LNCaP clone FGC (cell line): ENCODE results near the gene U2AF1.
"Not testable (repeated sequence)": the region's sequence is repeated elsewhere in the genome, so short reads cannot be mapped to it uniquely, and the experiment has no call there.

Experiments used
- DNase-seq: peaks from one replicate; pipeline ENCODE4 v3.0.0-alpha.2; 2011; ENCODE audit warnings: low read depth
- H3K4me3 ChIP-seq: 2 replicates; pipeline ENCODE4 v1.5.1; 2011; ENCODE audit warnings: mild to moderate bottlenecking, low read depth, low read length, control low read depth

Gene U2AF1

DNA sequence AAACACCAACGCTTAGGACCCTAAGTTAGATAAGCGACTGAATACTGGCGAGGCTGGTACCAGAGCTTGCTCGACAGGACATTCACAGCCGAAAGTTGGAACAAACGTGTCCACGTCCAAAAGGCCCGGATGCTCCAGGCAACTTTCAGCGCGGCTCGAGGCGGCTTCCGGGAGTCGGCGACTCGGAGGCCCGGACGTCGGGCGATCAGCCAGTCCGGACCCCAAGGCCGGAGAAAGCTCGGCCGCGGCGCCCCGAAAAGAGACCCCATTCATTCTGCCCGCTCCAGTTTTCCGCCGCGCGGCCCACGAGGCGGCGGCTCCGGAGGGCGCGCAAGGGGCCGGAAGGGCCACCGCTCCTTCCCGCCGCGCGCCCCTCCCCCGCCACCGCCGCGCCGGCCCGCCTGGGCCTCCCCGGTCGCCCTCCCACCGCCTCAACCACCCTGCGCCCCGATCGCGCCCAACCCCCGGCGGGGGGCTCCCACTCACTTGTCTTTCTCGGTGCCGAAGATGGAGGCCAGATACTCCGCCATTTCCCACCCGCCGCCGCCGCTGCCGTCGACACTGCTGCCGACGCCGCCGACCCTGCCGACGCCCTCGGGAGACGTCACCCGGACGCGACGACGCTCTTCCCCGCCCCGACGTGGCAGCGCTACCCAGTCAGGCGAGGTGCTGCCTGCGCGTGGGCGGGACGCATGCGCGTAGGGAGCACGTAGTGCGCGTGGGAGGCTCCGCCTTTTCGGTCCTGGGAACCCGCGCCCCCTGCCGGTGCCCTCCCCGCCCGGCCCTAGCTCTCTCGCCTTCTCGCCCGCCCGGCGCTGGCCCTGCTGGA lies at the start of gene U2AF1:
Gene U2AF1, minus strand, starts transcription at position 606 of the 829 bp plus-strand sequence. Its CDS starts 76 bp downstream, at position 530.
- not testable (repeated sequence) for DNase-seq
- peak within 1 kb of the TSS; percentile 50 for H3K4me3 ChIP-seq

GRCh38 chr21:43153601-43154000 lies 46.2 kb upstream of the U2AF1 start:
- not testable (repeated sequence) for DNase-seq, H3K4me3 ChIP-seq

- H3K4me3 ChIP-seq, DNase-seq: not testable (repeated sequence)
Observed at GRCh38 chr21:43149344-43149743, 42.0 kb upstream of the U2AF1 start.

GRCh38 chr21:43147999-43148398 lies 40.6 kb upstream of the U2AF1 start:
- not testable (repeated sequence) for H3K4me3 ChIP-seq, DNase-seq

DNA sequence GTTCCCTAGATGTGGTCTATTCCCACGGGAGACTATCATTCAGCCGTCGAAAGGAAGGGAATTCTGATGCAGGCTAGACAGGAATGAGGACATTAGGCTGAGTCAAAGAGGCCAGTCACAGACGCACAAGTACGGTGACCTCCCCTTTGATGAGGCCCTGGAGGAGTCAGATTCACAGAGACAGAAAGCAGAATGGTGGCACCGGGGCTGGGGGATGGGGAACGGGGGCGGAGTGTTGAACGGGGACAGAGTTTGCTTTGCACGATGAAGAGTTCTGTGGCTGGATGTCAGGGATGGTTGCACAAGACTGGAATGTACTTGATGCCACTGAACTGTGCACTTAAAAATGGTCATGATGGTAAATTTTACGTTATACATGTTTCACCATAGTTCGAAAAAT lies 39.3 kb upstream of the U2AF1 start:
- not testable (repeated sequence) for H3K4me3 ChIP-seq, DNase-seq

DNA sequence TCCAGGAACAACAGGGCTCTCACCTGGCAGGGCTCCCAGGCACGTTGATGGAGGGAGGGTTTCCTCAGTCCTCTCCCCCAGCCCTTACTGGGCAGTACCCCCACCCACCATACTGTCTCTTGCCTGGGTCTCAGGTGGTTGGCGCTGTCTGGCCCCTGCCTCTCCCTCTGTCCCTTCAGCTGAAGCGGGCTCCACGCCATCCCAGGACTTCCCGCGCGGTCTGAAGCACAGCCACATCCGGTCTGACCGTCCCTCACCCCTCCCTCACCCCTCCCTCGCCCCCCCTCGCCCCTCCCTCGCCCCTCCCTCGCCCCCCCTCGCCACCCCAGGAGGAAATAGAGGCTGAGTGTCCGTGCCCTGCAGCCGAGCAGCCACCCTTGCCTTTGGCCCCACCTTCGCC lies 34.0 kb upstream of the U2AF1 start:
- DNase-seq, H3K4me3 ChIP-seq: not testable (repeated sequence)

DNA sequence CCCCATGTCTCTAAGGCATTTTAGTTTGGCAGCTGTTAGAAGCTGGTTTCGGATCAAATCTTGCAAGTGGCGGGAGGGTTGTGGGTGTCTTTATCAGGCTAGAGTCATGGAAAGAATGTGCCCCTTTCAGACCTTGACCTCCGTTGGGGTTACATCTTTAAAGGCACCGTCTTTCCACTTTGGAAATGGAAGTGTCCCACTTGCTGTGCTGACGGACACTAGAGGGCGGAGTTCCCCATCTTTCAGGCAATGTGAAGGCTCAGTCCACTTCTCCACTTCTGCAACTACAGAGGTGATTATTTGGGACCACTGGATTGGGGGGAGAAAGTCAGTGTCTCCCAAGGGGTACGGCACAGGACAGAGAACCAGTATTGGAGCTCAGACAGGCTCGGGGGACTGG lies 31.6 kb upstream of the U2AF1 start:
- DNase-seq, H3K4me3 ChIP-seq: not testable (repeated sequence)

- not testable (repeated sequence) for H3K4me3 ChIP-seq
Observed at GRCh38 chr21:43134520-43134919, 27.1 kb upstream of the U2AF1 start.

GRCh38 chr21:43130094-43130493 lies 22.7 kb upstream of the U2AF1 start:
- not testable (repeated sequence) for DNase-seq, H3K4me3 ChIP-seq

More at GRCh38 chr21:43134520-43134919, 27.1 kb upstream of the U2AF1 start:
- DNase-seq = not testable (repeated sequence)

DNA sequence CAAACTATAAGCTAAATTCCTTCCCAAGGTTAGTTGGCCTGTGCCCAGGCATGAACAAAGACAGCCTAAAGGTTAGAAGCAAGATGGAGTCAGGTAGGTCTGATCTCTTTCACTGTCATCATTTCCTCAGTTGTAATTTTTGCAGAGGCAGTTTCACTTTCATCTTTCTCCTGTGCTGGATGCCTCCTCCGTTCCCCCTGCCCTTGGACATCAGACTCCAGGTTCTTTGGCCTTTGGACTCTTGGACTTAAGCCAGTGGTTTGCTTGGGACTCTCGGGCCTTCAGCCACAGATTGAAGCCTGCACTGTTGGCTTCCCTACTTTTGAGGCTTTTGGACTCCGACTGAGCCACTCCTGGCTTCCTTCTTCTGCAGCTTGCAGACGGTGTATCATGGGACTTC lies 8.6 kb upstream of the U2AF1 start:
- not testable (repeated sequence) for H3K4me3 ChIP-seq, DNase-seq

GRCh38 chr21:43114483-43114882 lies 7.1 kb upstream of the U2AF1 start:
- DNase-seq, H3K4me3 ChIP-seq: not testable (repeated sequence)

- not testable (repeated sequence) for DNase-seq, H3K4me3 ChIP-seq
Observed at GRCh38 chr21:43109006-43109405, 1.6 kb upstream of the U2AF1 start.

DNA sequence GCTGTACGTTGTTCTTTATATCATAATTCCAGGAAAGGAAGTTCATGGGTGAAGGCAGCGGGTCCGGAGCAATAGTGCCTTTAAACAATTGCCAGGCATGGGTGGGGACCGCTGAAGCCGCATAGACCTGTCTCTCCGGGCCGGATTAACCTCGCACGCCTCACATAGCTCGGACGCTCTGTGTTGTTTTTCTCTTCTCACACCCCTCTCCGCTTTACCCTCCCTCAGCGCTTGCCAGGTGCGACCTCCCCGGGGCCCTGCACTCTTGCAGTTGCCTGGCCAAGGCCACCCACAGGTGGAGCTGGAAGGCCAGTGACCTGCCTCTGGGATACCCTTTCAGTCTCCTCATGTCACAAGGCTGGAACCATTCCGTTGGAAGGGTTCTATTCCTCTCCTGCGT lies 807 bp upstream of the U2AF1 start:
- not testable (repeated sequence) for DNase-seq

GRCh38 chr21:43107794-43108137 lies 396 bp upstream of the U2AF1 start:
- not testable (repeated sequence) for DNase-seq

More for the DNA sequence above, 807 bp upstream of the U2AF1 start:
- H3K4me3 ChIP-seq = not testable (repeated sequence)

DNA sequence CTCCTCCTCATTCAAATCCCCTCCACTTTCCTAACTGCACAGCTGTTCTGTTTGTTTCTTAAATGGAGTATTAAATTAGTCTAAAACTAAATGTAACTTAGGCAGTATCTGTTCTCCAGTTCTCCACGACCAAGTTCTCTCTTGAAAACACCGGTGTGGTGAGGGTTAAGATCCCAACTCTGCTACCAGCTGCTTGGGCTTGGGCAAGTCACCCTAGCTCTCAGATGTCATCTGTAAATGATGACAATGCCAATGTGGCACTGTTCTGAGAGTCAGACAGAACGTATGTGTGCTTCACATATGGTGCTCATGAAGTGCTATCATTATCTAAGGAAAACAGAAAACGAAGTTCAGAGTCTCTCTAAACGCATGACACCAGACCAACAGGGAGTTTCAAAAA lies 2.7 kb downstream of the U2AF1 start:
- not testable (repeated sequence) for DNase-seq, H3K4me3 ChIP-seq

More at GRCh38 chr21:43107794-43108137, 396 bp upstream of the U2AF1 start:
- H3K4me3 ChIP-seq = not testable (repeated sequence)

- H3K4me3 ChIP-seq, DNase-seq: not testable (repeated sequence)
Observed at GRCh38 chr21:43102281-43102680, 5.1 kb downstream of the U2AF1 start.

DNA sequence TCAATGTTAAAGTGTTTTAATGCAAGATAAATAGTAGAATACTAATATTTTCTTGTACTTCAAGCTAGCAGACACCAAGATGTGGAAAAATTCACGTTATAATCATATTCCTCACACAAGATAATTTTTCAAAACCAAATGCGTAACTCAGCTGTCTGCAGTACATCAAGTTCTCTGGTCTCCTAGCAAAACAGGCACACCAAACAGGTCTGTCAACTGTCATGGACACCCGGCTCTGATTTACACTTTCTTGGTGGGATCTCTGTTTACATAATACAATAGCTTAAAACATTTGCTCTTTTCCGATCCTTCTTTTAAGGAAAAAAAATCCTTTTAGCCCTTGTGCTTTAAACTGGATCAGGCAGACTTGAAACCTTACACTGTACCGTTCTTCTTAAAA lies 5.7 kb downstream of the U2AF1 start:
- not testable (repeated sequence) for H3K4me3 ChIP-seq, DNase-seq

GRCh38 chr21:43101000-43101399 lies 6.4 kb downstream of the U2AF1 start:
- not testable (repeated sequence) for H3K4me3 ChIP-seq, DNase-seq

- not testable (repeated sequence) for DNase-seq, H3K4me3 ChIP-seq
Observed at GRCh38 chr21:43091979-43092614, 15.3 kb downstream of the U2AF1 start.

- not testable (repeated sequence) for DNase-seq, H3K4me3 ChIP-seq
Observed at GRCh38 chr21:43090947-43091346, 16.4 kb downstream of the U2AF1 start.
